Activated CD4-positive, alpha-beta T cell treated with anti-CD3 and anti-CD28 coated beads for 36 hours (primary cell): ENCODE data around the gene CACNA2D1. TPM values are rescaled to one million over a fixed set of nuclear protein-coding genes. Genes with fewer than 3 reads are reported as not detected.

Experiments
- ATAC-seq: fragments of 200-7000 bp; cut with Tn5 transposase; one replicate; pipeline ENCODE4 v1.10.0; 2021; ENCODE audit warnings: mild to moderate bottlenecking, moderate library complexity
- CTCF ChIA-PET: fragments of 350-600 bp; sonication (Branson Sonifier 250); formaldehyde crosslinking; loops from one replicate; lab custom pipeline; 2021; ENCODE audit warnings: antibody characterized with exemption; lab: Charles Lee
- POLR2A ChIA-PET: fragments of 350-600 bp; sonication (Branson Sonifier 250); formaldehyde crosslinking; loops from one replicate; lab custom pipeline; 2021; ENCODE audit warnings: antibody characterized with exemption, inconsistent platforms; lab: Charles Lee
- DNase-seq: peaks from one replicate; pipeline ENCODE4 v3.0.0-alpha.2; 2020
- H3K27ac Mint-ChIP-seq: one replicate; pipeline ENCODE4 v1.8.0; 2021; ENCODE audit warnings: mixed read lengths
- H3K27me3 Mint-ChIP-seq: one replicate; pipeline ENCODE4 v1.8.0; 2021; ENCODE audit warnings: mixed read lengths
- H3K36me3 Mint-ChIP-seq: one replicate; pipeline ENCODE4 v1.8.0; 2021; ENCODE audit warnings: low read depth, mixed read lengths
- H3K4me1 Mint-ChIP-seq: one replicate; pipeline ENCODE4 v1.8.0; 2021; ENCODE audit warnings: mixed read lengths
- H3K4me3 Mint-ChIP-seq: one replicate; pipeline ENCODE4 v1.8.0; 2021; ENCODE audit warnings: mild to moderate bottlenecking, moderate library complexity, mixed read lengths
- H3K9me3 Mint-ChIP-seq: one replicate; pipeline ENCODE4 v1.8.0; 2021; ENCODE audit warnings: low read depth, mixed read lengths
- intact Hi-C, 2 experiments: fragments of 100-400 bp; cut with DNase I in 1 of 2; cut with micrococcal nuclease in 1 of 2; formaldehyde crosslinking; loops; one replicate each; pipeline versions ENCODE4 v1.14.2 to v1.15.1; 2022 to 2024; cut with DNase I, micrococcal nuclease
- total RNA-seq, 2 experiments: library from RNA; stranded (reverse); gene quantifications; one replicate each; pipeline ENCODE4 v1.2.3, GENCODE V29; 2021

Gene CACNA2D1
- not detected for total RNA-seq

GRCh38 chr7:82443547-82444219 is at the start of gene CACNA2D1:
TSS of gene CACNA2D1 (minus strand) at chr7:82443777.
- Mint-ChIP-seq H3K27me3 (peaks cover 32% of the 10 kb centered on the region), H3K4me1 (peaks cover 4% of the 10 kb centered on the region), H3K36me3 (peaks cover 3% of the 10 kb centered on the region), H3K4me3 (peak within 1 kb of the TSS; percentile 44), H3K27ac (no peak within 1 kb of the TSS), H3K9me3 (no peaks in the 10 kb centered on the region)
- intact Hi-C loops: no loop called here
- ATAC-seq: peak; percentile 33
- DNase-seq: peak; percentile 21
- CTCF ChIA-PET: no interaction called here
- POLR2A ChIA-PET: no interaction called here

GRCh38 chr7:82481499-82482097 is 38.0 kb upstream of the CACNA2D1 start:
- Mint-ChIP-seq H3K4me3 (no peak overlapping the region), H3K27ac (no peak overlapping the region), H3K36me3 (no peaks in the 10 kb centered on the region), H3K9me3 (peaks cover 4% of the 10 kb centered on the region), H3K4me1 (no peaks in the 10 kb centered on the region), H3K27me3 (no peaks in the 10 kb centered on the region)
- no peak for ATAC-seq
- POLR2A ChIA-PET: no interaction called here
- no peak for DNase-seq
- CTCF ChIA-PET: interaction anchor here (0.7 to 1.4 kb wide), 2 partner anchors 36 to 91 kb away, joined by 3 to 5 read pairs; no protein-coding TSS in a partner anchor
- intact Hi-C loops: no loop called here

GRCh38 chr7:82477733-82478515 is 34.3 kb upstream of the CACNA2D1 start:
- Mint-ChIP-seq H3K4me3 (no peak overlapping the region), H3K4me1 (no peaks in the 10 kb centered on the region), H3K36me3 (no peaks in the 10 kb centered on the region), H3K27ac (no peak overlapping the region), H3K27me3 (no peaks in the 10 kb centered on the region), H3K9me3 (peaks cover 2% of the 10 kb centered on the region)
- ATAC-seq (no peak), DNase-seq (no peak)
- intact Hi-C loops: loop anchor here in 1 of 2 experiments (10.0 kb wide), 1 partner anchor 433 kb away; no protein-coding TSS in a partner anchor
- CTCF ChIA-PET: no interaction called here
- POLR2A ChIA-PET: no interaction called here

DNA sequence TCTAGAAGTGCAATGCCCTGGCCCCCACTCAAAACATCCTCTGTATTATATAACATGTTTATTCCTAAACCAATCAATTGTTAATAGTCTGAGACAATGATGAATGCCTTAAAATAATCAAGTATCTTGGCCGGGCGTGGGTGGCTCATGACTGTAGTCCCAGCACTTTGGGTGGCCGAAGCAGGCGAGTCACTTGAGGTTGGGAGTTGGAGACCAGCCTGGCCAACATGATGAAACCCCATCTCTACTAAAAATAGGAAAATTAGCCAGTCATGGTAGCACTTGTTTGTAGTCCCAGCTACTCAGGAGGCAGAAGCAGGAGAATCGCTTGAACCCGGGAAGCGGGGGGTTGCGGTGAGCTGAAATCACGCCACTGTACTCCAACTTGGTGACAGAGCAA is 29.4 kb upstream of the CACNA2D1 start:
- POLR2A ChIA-PET: no interaction called here
- no peak overlapping the region for H3K27ac Mint-ChIP-seq
- ATAC-seq (no peak), DNase-seq (no peak)
- H3K4me3 Mint-ChIP-seq: no peak overlapping the region
- CTCF ChIA-PET: no interaction called here
- no peaks in the 10 kb centered on the region for H3K4me1 Mint-ChIP-seq
- intact Hi-C loops: loop anchor here in 1 of 2 experiments (10.0 kb wide), 1 partner anchor 428 kb away; no protein-coding TSS in a partner anchor
- no peaks in the 10 kb centered on the region for H3K36me3 Mint-ChIP-seq
- H3K9me3 Mint-ChIP-seq: peaks cover 2% of the 10 kb centered on the region
- no peaks in the 10 kb centered on the region for H3K27me3 Mint-ChIP-seq

DNA sequence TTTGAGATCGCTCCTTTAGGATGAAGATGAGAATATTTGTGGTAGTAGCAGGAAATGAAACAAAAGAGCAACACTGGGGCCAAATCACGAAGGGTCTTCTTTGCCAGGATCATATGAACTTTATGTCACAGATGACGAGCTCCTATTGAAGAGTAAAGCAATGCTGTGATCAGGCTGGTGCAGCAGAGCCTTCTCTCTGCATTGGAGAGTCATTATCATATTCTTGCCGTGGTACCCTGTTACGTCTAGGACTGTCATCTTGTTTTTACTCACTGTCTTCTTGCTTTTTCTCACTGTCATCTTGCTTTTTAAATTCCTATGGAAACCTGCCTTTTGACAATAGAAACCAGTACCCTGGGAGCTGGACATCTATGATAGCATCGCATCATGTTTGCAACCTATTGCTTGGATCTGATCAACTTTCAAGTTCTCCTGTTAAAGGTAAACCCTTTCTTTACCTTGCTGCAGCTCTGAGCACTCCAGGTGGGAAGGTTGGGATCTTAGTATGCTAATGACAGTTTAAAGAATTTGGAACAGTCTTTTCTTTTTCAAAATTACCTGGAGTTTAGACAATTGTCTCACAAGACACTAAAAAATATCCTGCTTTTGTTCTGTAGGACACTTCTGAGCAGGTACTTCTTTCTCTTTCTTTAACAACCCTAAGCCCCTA is 27.9 kb upstream of the CACNA2D1 start:
- POLR2A ChIA-PET: no interaction called here
- Mint-ChIP-seq H3K27ac (no peak overlapping the region), H3K4me1 (no peaks in the 10 kb centered on the region), H3K27me3 (no peaks in the 10 kb centered on the region), H3K9me3 (peaks cover 2% of the 10 kb centered on the region), H3K4me3 (no peak overlapping the region), H3K36me3 (no peaks in the 10 kb centered on the region)
- DNase-seq (no peak), ATAC-seq (no peak)
- intact Hi-C loops: loop anchor here in 1 of 2 experiments (10.0 kb wide), 1 partner anchor 427 kb away; no protein-coding TSS in a partner anchor
- CTCF ChIA-PET: no interaction called here

- H3K4me1 Mint-ChIP-seq: no peaks in the 10 kb centered on the region
- no peak overlapping the region for H3K4me3 Mint-ChIP-seq
- ATAC-seq (no peak), DNase-seq (no peak)
- H3K36me3 Mint-ChIP-seq: no peaks in the 10 kb centered on the region
- CTCF ChIA-PET: no interaction called here
- POLR2A ChIA-PET: no interaction called here
- H3K27ac Mint-ChIP-seq: no peak overlapping the region
- no peaks in the 10 kb centered on the region for H3K27me3 Mint-ChIP-seq
- H3K9me3 Mint-ChIP-seq: peaks cover 2% of the 10 kb centered on the region
- intact Hi-C loops: no loop called here
Observed at GRCh38 chr7:82469207-82469606, 25.6 kb upstream of the CACNA2D1 start.

GRCh38 chr7:82468435-82468834 is 24.9 kb upstream of the CACNA2D1 start:
- H3K27me3 Mint-ChIP-seq: no peaks in the 10 kb centered on the region
- POLR2A ChIA-PET: no interaction called here

GRCh38 chr7:82467020-82467419 is 23.4 kb upstream of the CACNA2D1 start:
- H3K27me3 Mint-ChIP-seq: no peaks in the 10 kb centered on the region
- no peaks in the 10 kb centered on the region for H3K9me3 Mint-ChIP-seq
- ChIA-PET CTCF (interaction anchor here (1.1 kb wide), 1 partner anchor 9 kb away, joined by 3 read pairs; no protein-coding TSS in a partner anchor), POLR2A (no interaction called here)
- no peak overlapping the region for H3K27ac Mint-ChIP-seq
- no peaks in the 10 kb centered on the region for H3K4me1 Mint-ChIP-seq
- H3K4me3 Mint-ChIP-seq: no peak overlapping the region
- DNase-seq (no peak), ATAC-seq (no peak)
- intact Hi-C loops: no loop called here
- H3K36me3 Mint-ChIP-seq: no peaks in the 10 kb centered on the region

More at GRCh38 chr7:82468435-82468834, 24.9 kb upstream of the CACNA2D1 start:
- no peak overlapping the region for H3K4me3 Mint-ChIP-seq
- CTCF ChIA-PET: no interaction called here
- H3K27ac Mint-ChIP-seq: no peak overlapping the region
- H3K4me1 Mint-ChIP-seq: no peaks in the 10 kb centered on the region
- no peaks in the 10 kb centered on the region for H3K36me3 Mint-ChIP-seq
- peaks cover 2% of the 10 kb centered on the region for H3K9me3 Mint-ChIP-seq
- ATAC-seq (no peak), DNase-seq (no peak)
- intact Hi-C loops: no loop called here

GRCh38 chr7:82464372-82464771 is 20.8 kb upstream of the CACNA2D1 start:
- Mint-ChIP-seq H3K9me3 (peaks cover 5% of the 10 kb centered on the region), H3K4me1 (no peaks in the 10 kb centered on the region), H3K27ac (no peak overlapping the region), H3K36me3 (no peaks in the 10 kb centered on the region), H3K27me3 (no peaks in the 10 kb centered on the region), H3K4me3 (no peak overlapping the region)
- DNase-seq: no peak
- ChIA-PET POLR2A (no interaction called here), CTCF (no interaction called here)
- no peak for ATAC-seq
- intact Hi-C loops: no loop called here

GRCh38 chr7:82455295-82455694 is 11.7 kb upstream of the CACNA2D1 start:
- no peak overlapping the region for H3K4me3 Mint-ChIP-seq
- DNase-seq: no peak
- H3K36me3 Mint-ChIP-seq: no peaks in the 10 kb centered on the region
- POLR2A ChIA-PET: no interaction called here
- ATAC-seq: no peak
- CTCF ChIA-PET: no interaction called here
- intact Hi-C loops: no loop called here
- H3K9me3 Mint-ChIP-seq: peaks cover 1% of the 10 kb centered on the region
- H3K4me1 Mint-ChIP-seq: no peaks in the 10 kb centered on the region
- peaks cover 2% of the 10 kb centered on the region for H3K27me3 Mint-ChIP-seq
- no peak overlapping the region for H3K27ac Mint-ChIP-seq

DNA sequence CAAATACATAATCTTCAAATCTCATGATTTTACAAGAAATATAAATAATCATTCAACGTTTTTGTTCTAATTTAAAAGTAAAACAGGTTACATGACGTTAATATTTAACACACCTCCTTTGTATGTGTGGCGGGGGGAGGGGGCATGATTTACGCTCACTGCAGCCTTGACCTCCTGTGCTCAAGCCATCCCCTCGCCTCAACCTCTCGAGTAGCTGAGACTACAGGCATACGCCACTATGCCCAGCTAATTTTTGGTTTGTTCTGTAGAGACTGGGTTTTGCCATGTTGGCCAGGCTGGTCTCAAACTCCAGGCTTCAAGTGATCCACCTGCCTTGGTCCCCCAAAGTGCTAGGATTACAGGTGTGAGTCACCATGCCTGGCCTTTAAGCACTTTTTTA is 7.2 kb upstream of the CACNA2D1 start:
- no peak for DNase-seq
- H3K9me3 Mint-ChIP-seq: no peaks in the 10 kb centered on the region
- POLR2A ChIA-PET: no interaction called here
- no peaks in the 10 kb centered on the region for H3K36me3 Mint-ChIP-seq
- CTCF ChIA-PET: no interaction called here
- H3K27me3 Mint-ChIP-seq: peaks cover 8% of the 10 kb centered on the region
- no peaks in the 10 kb centered on the region for H3K4me1 Mint-ChIP-seq
- no peak for ATAC-seq
- H3K4me3 Mint-ChIP-seq: no peak overlapping the region
- intact Hi-C loops: no loop called here
- no peak overlapping the region for H3K27ac Mint-ChIP-seq
